ENCODE results near the gene LIN37.
"Not testable (repeated sequence)": the region's sequence is repeated elsewhere in the genome, so short reads cannot be mapped to it uniquely, and the experiment has no call there.

The LIN37 gene

GRCh38 chr19:35789195-35789977 is 41.0 kb downstream of the LIN37 start:
- H3K9ac ChIP-seq (ENCODE audit: low read length): no peak overlapping the region
- no peaks in the 10 kb centered on the region for H3K4me1 ChIP-seq (ENCODE audit: control insufficient read depth, insufficient read depth, low read length)
- H3K4me3 ChIP-seq (ENCODE audit: low read length): no peak overlapping the region
- no peaks in the 10 kb centered on the region for H3K36me3 ChIP-seq (ENCODE audit: control insufficient read depth, insufficient read depth, low read length)
- no peak overlapping the region for H3K27ac ChIP-seq (ENCODE audit: low read depth, low read length)
- H3K27me3 ChIP-seq (ENCODE audit: control insufficient read depth, insufficient read depth, low read length): no peaks in the 10 kb centered on the region

- no peaks in the 10 kb centered on the region for H3K27me3 ChIP-seq (ENCODE audit: control insufficient read depth, insufficient read depth, low read length)
- no peak overlapping the region for H3K9ac ChIP-seq (ENCODE audit: low read length)
- H3K4me3 ChIP-seq (ENCODE audit: low read length): no peak overlapping the region
- H3K4me1 ChIP-seq (ENCODE audit: control insufficient read depth, insufficient read depth, low read length): no peaks in the 10 kb centered on the region
- H3K27ac ChIP-seq (ENCODE audit: low read depth, low read length): no peak overlapping the region
- H3K36me3 ChIP-seq (ENCODE audit: control insufficient read depth, insufficient read depth, low read length): no peaks in the 10 kb centered on the region
Observed at GRCh38 chr19:35789978-35790944, 41.9 kb downstream of the LIN37 start.

GRCh38 chr19:35790981-35791813 is 42.8 kb downstream of the LIN37 start:
- no peak overlapping the region for H3K9ac ChIP-seq (ENCODE audit: low read length)
- no peak overlapping the region for H3K27ac ChIP-seq (ENCODE audit: low read depth, low read length)
- no peaks in the 10 kb centered on the region for H3K27me3 ChIP-seq (ENCODE audit: control insufficient read depth, insufficient read depth, low read length)
- H3K4me3 ChIP-seq (ENCODE audit: low read length): no peak overlapping the region
- no peaks in the 10 kb centered on the region for H3K4me1 ChIP-seq (ENCODE audit: control insufficient read depth, insufficient read depth, low read length)
- no peaks in the 10 kb centered on the region for H3K36me3 ChIP-seq (ENCODE audit: control insufficient read depth, insufficient read depth, low read length)

- Histone ChIP-seq H3K9ac (ENCODE audit: low read length) (no peak overlapping the region), H3K4me3 (ENCODE audit: low read length) (no peak overlapping the region), H3K4me1 (ENCODE audit: control insufficient read depth, insufficient read depth, low read length) (no peaks in the 10 kb centered on the region), H3K27me3 (ENCODE audit: control insufficient read depth, insufficient read depth, low read length) (peaks cover 6% of the 10 kb centered on the region), H3K36me3 (ENCODE audit: control insufficient read depth, insufficient read depth, low read length) (no peaks in the 10 kb centered on the region), H3K27ac (ENCODE audit: low read depth, low read length) (no peak overlapping the region)
Observed at GRCh38 chr19:35791814-35792279, 43.5 kb downstream of the LIN37 start.

- peaks cover 7% of the 10 kb centered on the region for H3K27me3 ChIP-seq (ENCODE audit: control insufficient read depth, insufficient read depth, low read length)
- H3K9ac ChIP-seq (ENCODE audit: low read length): no peak overlapping the region
- no peak overlapping the region for H3K27ac ChIP-seq (ENCODE audit: low read depth, low read length)
- H3K4me3 ChIP-seq (ENCODE audit: low read length): no peak overlapping the region
- H3K4me1 ChIP-seq (ENCODE audit: control insufficient read depth, insufficient read depth, low read length): no peaks in the 10 kb centered on the region
- H3K36me3 ChIP-seq (ENCODE audit: control insufficient read depth, insufficient read depth, low read length): no peaks in the 10 kb centered on the region
Observed at GRCh38 chr19:35792312-35792711, 43.9 kb downstream of the LIN37 start.

GRCh38 chr19:35792888-35793287 is 44.5 kb downstream of the LIN37 start:
- H3K4me3 ChIP-seq (ENCODE audit: low read length): no peak overlapping the region
- no peaks in the 10 kb centered on the region for H3K36me3 ChIP-seq (ENCODE audit: control insufficient read depth, insufficient read depth, low read length)
- H3K27me3 ChIP-seq (ENCODE audit: control insufficient read depth, insufficient read depth, low read length): peaks cover 11% of the 10 kb centered on the region
- H3K27ac ChIP-seq (ENCODE audit: low read depth, low read length): no peak overlapping the region
- H3K9ac ChIP-seq (ENCODE audit: low read length): no peak overlapping the region
- no peaks in the 10 kb centered on the region for H3K4me1 ChIP-seq (ENCODE audit: control insufficient read depth, insufficient read depth, low read length)

- Histone ChIP-seq H3K27ac (ENCODE audit: low read depth, low read length) (no peak overlapping the region), H3K9ac (ENCODE audit: low read length) (no peak overlapping the region), H3K27me3 (ENCODE audit: control insufficient read depth, insufficient read depth, low read length) (peaks cover 12% of the 10 kb centered on the region), H3K4me1 (ENCODE audit: control insufficient read depth, insufficient read depth, low read length) (no peaks in the 10 kb centered on the region), H3K4me3 (ENCODE audit: low read length) (no peak overlapping the region), H3K36me3 (ENCODE audit: control insufficient read depth, insufficient read depth, low read length) (no peaks in the 10 kb centered on the region)
Observed at GRCh38 chr19:35793381-35794165, 45.2 kb downstream of the LIN37 start.

- H3K4me1 ChIP-seq (ENCODE audit: control insufficient read depth, insufficient read depth, low read length); H3K4me3 ChIP-seq (ENCODE audit: low read length); H3K36me3 ChIP-seq (ENCODE audit: control insufficient read depth, insufficient read depth, low read length); H3K27ac ChIP-seq (ENCODE audit: low read depth, low read length); H3K9ac ChIP-seq (ENCODE audit: low read length): not testable (repeated sequence)
- H3K27me3 ChIP-seq (ENCODE audit: control insufficient read depth, insufficient read depth, low read length): peaks cover 12% of the 10 kb centered on the region
Observed at GRCh38 chr19:35795564-35795963, 47.2 kb downstream of the LIN37 start.

- Histone ChIP-seq H3K4me1 (ENCODE audit: control insufficient read depth, insufficient read depth, low read length) (no peaks in the 10 kb centered on the region), H3K27me3 (ENCODE audit: control insufficient read depth, insufficient read depth, low read length) (peaks cover 12% of the 10 kb centered on the region), H3K4me3 (ENCODE audit: low read length) (no peak overlapping the region), H3K27ac (ENCODE audit: low read depth, low read length) (no peak overlapping the region), H3K36me3 (ENCODE audit: control insufficient read depth, insufficient read depth, low read length) (no peaks in the 10 kb centered on the region), H3K9ac (ENCODE audit: low read length) (no peak overlapping the region)
Observed at GRCh38 chr19:35796645-35797542, 48.5 kb downstream of the LIN37 start.

GRCh38 chr19:35797663-35798062 is 49.3 kb downstream of the LIN37 start:
- no peak overlapping the region for H3K4me3 ChIP-seq (ENCODE audit: low read length)
- peaks cover 12% of the 10 kb centered on the region for H3K27me3 ChIP-seq (ENCODE audit: control insufficient read depth, insufficient read depth, low read length)
- no peak overlapping the region for H3K27ac ChIP-seq (ENCODE audit: low read depth, low read length)
- no peaks in the 10 kb centered on the region for H3K4me1 ChIP-seq (ENCODE audit: control insufficient read depth, insufficient read depth, low read length)
- no peak overlapping the region for H3K9ac ChIP-seq (ENCODE audit: low read length)
- no peaks in the 10 kb centered on the region for H3K36me3 ChIP-seq (ENCODE audit: control insufficient read depth, insufficient read depth, low read length)

- H3K4me1 ChIP-seq (ENCODE audit: control insufficient read depth, insufficient read depth, low read length): no peaks in the 10 kb centered on the region
- no peak overlapping the region for H3K4me3 ChIP-seq (ENCODE audit: low read length)
- peaks cover 6% of the 10 kb centered on the region for H3K27me3 ChIP-seq (ENCODE audit: control insufficient read depth, insufficient read depth, low read length)
- no peak overlapping the region for H3K9ac ChIP-seq (ENCODE audit: low read length)
- no peaks in the 10 kb centered on the region for H3K36me3 ChIP-seq (ENCODE audit: control insufficient read depth, insufficient read depth, low read length)
- H3K27ac ChIP-seq (ENCODE audit: low read depth, low read length): no peak overlapping the region
Observed at GRCh38 chr19:35801828-35802227, 53.5 kb downstream of the LIN37 start.

Data from rectal smooth muscle tissue (tissue), 1 donor.